H1 (cell line): ENCODE measurements around the gene NOC4L. TPM values are rescaled to one million over a fixed set of nuclear protein-coding genes. Genes with fewer than 3 reads are reported as not detected.
"Not testable (repeated sequence)": the region's sequence is repeated elsewhere in the genome, so short reads cannot be mapped to it uniquely, and the experiment has no call there.

ENCODE experiments used
- CTCF ChIA-PET: fragments of 300-600 bp; sonication (Branson Sonifier 250); formaldehyde crosslinking; loops from one replicate; lab custom pipeline; 2021; ENCODE audit not compliant: partially characterized antibody; lab: Charles Lee
- POLR2A ChIA-PET: fragments of 300-600 bp; sonication (Branson Sonifier 250); formaldehyde crosslinking; loops from one replicate; lab custom pipeline; 2021; ENCODE audit warnings: inconsistent platforms; ENCODE audit not compliant: partially characterized antibody; lab: Charles Lee
- DNase-seq, 2 experiments: peaks; one replicate each; pipeline versions ENCODE4 v3.0.0 to v3.0.0-alpha.2; 2010 to 2022; ENCODE audit warnings: low spot score in 2 of 2, low read depth in 1 of 2, mixed read lengths in 1 of 2
- FAIRE-seq: peaks from 2 replicates; lab custom pipeline; 2011; peaks lifted over from hg19 to GRCh38; lab: Jason Lieb, UNC
- H2AFZ ChIP-seq: 2 replicates; pipeline ENCODE4 v1.8.1; 2012; ENCODE audit warnings: low read length, inconsistent platforms
- H2AK5ac ChIP-seq: 2 replicates; pipeline ENCODE4 v1.6.1; 2013; ENCODE audit warnings: low read depth, low read length
- H2BK120ac ChIP-seq: replicated peaks from 2 replicates; pipeline ENCODE3; 2013; ENCODE audit warnings: low read depth, low read length, inconsistent platforms
- H2BK12ac ChIP-seq: 2 replicates; pipeline ENCODE4 v1.6.1; 2013; ENCODE audit warnings: low read depth, low read length
- H2BK15ac ChIP-seq: 2 replicates; pipeline ENCODE4 v1.6.1; 2013; ENCODE audit warnings: low read length
- H2BK20ac ChIP-seq: 2 replicates; pipeline ENCODE4 v1.6.1; 2013; ENCODE audit warnings: low read length
- H2BK5ac ChIP-seq: 2 replicates; pipeline ENCODE4 v1.6.1; 2013; ENCODE audit warnings: low read depth, low read length
- H3K14ac ChIP-seq: 2 replicates; pipeline ENCODE4 v1.6.1; 2013; ENCODE audit warnings: inconsistent platforms; ENCODE audit not compliant: insufficient read length
- H3K18ac ChIP-seq: 2 replicates; pipeline ENCODE4 v1.6.1; 2013; ENCODE audit warnings: low read length; ENCODE audit errors: extremely low read depth
- H3K23ac ChIP-seq: 2 replicates; pipeline ENCODE4 v1.6.1; 2013; ENCODE audit warnings: inconsistent platforms; ENCODE audit not compliant: insufficient read length
- H3K23me2 ChIP-seq: 2 replicates; pipeline ENCODE4 v1.6.1; 2013; ENCODE audit warnings: low read depth, low read length
- H3K27ac ChIP-seq: 2 replicates; pipeline ENCODE4 v1.6.1; 2011; ENCODE audit warnings: low read depth, low read length, inconsistent platforms
- H3K27me3 ChIP-seq, 4 experiments: replicated peaks in 1 of 4; 1 replicate in 1 of 4; 2 replicates in 3 of 4; pipeline versions ENCODE4 v1.6.1 to v1.8.1; 2011 to 2013; ENCODE audit warnings: low read length in 3 of 4, mild to moderate bottlenecking in 3 of 4, inconsistent platforms in 2 of 4, mixed read lengths in 2 of 4, moderate library complexity in 1 of 4; ENCODE audit not compliant: control insufficient read depth in 3 of 4, insufficient read depth in 3 of 4; ENCODE audit errors: extremely low read depth in 1 of 4
- H3K36me3 ChIP-seq, 4 experiments: 2 replicates each; pipeline versions ENCODE4 v1.6.1 to v1.8.1; 2011 to 2013; ENCODE audit warnings: mild to moderate bottlenecking in 4 of 4, low read length in 3 of 4, moderate library complexity in 2 of 4, control low read depth in 1 of 4, inconsistent platforms in 1 of 4; ENCODE audit not compliant: insufficient read depth in 4 of 4, control insufficient read depth in 2 of 4
- H3K4ac ChIP-seq: replicated peaks from 2 replicates; pipeline ENCODE3; 2013; ENCODE audit warnings: low read length, low read depth, mixed read lengths, inconsistent platforms; ENCODE audit not compliant: insufficient read length
- H3K4me1 ChIP-seq, 4 experiments: replicated peaks in 1 of 4; 1 replicate in 1 of 4; 2 replicates in 3 of 4; pipeline versions ENCODE4 v1.6.1 to v1.8.1; 2011 to 2013; ENCODE audit warnings: low read length in 3 of 4, inconsistent platforms in 2 of 4, mixed read lengths in 1 of 4; ENCODE audit not compliant: insufficient read depth in 4 of 4, control insufficient read depth in 3 of 4
- H3K4me2 ChIP-seq, 2 experiments: 2 replicates each; pipeline versions ENCODE4 v1.6.1 to v1.8.1; 2011 to 2013; ENCODE audit warnings: low read depth in 2 of 2, low read length in 2 of 2, control low read depth in 1 of 2, inconsistent platforms in 1 of 2, mild to moderate bottlenecking in 1 of 2; ENCODE audit not compliant: insufficient read depth in 1 of 2
- H3K4me3 ChIP-seq, 4 experiments: fragments of 200-600, 300-600 bp in 1 of 4; sonication (generic), shearing (Covaris generic), sonication (Bioruptor Twin) in 1 of 4; 2 replicates each; pipeline versions ENCODE4 v1.5.1 to v1.8.1; 2011 to 2016; ENCODE audit warnings: low read length in 4 of 4, low read depth in 3 of 4, control low read depth in 2 of 4, inconsistent platforms in 2 of 4, mild to moderate bottlenecking in 2 of 4, mixed read lengths in 1 of 4, moderate library complexity in 1 of 4; ENCODE audit not compliant: insufficient read depth in 2 of 4; ENCODE audit errors: extremely low read depth in 1 of 4
- H3K56ac ChIP-seq: replicated peaks from 2 replicates; pipeline ENCODE3; 2013; ENCODE audit warnings: low read depth, mild to moderate bottlenecking, mixed read lengths, low read length, inconsistent platforms; ENCODE audit not compliant: insufficient read length
- H3K79me1 ChIP-seq: 2 replicates; pipeline ENCODE4 v1.6.1; 2013; ENCODE audit warnings: low read depth, low read length, control low read depth
- H3K79me2 ChIP-seq, 2 experiments: 2 replicates each; pipeline versions ENCODE4 v1.6.1 to v1.8.1; 2012 to 2013; ENCODE audit warnings: low read length in 2 of 2, mild to moderate bottlenecking in 2 of 2, inconsistent platforms in 1 of 2; ENCODE audit not compliant: insufficient read depth in 2 of 2, control insufficient read depth in 1 of 2
- H3K9ac ChIP-seq, 4 experiments: replicated peaks in 1 of 4; 1 replicate in 1 of 4; 2 replicates in 3 of 4; pipeline versions ENCODE4 v1.6.1 to v1.8.1; 2011 to 2013; ENCODE audit warnings: low read depth in 3 of 4, low read length in 3 of 4, control low read depth in 2 of 4, mild to moderate bottlenecking in 2 of 4, moderate library complexity in 2 of 4, inconsistent platforms in 1 of 4; ENCODE audit errors: extremely low read depth in 1 of 4
- H3K9me3 ChIP-seq, 2 experiments: 2 replicates each; pipeline versions ENCODE4 v1.6.1 to v1.8.1; 2012 to 2013; ENCODE audit warnings: mild to moderate bottlenecking in 2 of 2, moderate library complexity in 2 of 2, control low read depth in 1 of 2, inconsistent platforms in 1 of 2, low read depth in 1 of 2, low read length in 1 of 2, mixed read lengths in 1 of 2; ENCODE audit not compliant: insufficient read depth in 2 of 2
- H4K20me1 ChIP-seq, 2 experiments: replicated peaks in 1 of 2; 2 replicates each; pipeline versions ENCODE3 to v1.8.1; 2011 to 2013; ENCODE audit warnings: inconsistent platforms in 2 of 2, low read length in 2 of 2, mild to moderate bottlenecking in 1 of 2; ENCODE audit not compliant: insufficient read depth in 2 of 2, control insufficient read depth in 1 of 2
- H4K5ac ChIP-seq: 2 replicates; pipeline ENCODE4 v1.6.1; 2013; ENCODE audit warnings: low read length, low read depth, mixed read lengths, inconsistent platforms; ENCODE audit not compliant: insufficient read length
- H4K8ac ChIP-seq: 2 replicates; pipeline ENCODE4 v1.8.0; 2013; ENCODE audit warnings: mild to moderate bottlenecking, moderate library complexity, low read length, inconsistent platforms; ENCODE audit not compliant: insufficient read depth; ENCODE audit errors: extremely low read depth
- H4K91ac ChIP-seq: replicated peaks from 2 replicates; pipeline ENCODE3; 2013; ENCODE audit warnings: low read length, mixed read lengths, inconsistent platforms; ENCODE audit not compliant: insufficient read length
- WGBS, 2 experiments: shearing (Covaris generic) in 1 of 2; methylation state at CpG; one replicate each; pipeline versions ENCODE4 v1.1.6 to v1.1.7; 2013 to 2015; ENCODE audit warnings: low lambda C conversion rate in 2 of 2, mixed read lengths in 2 of 2, inconsistent platforms in 1 of 2, low coverage in 1 of 2, missing lambda C conversion rate in 1 of 2; ENCODE audit not compliant: insufficient replicate concordance in 2 of 2, insufficient coverage in 1 of 2, insufficient read length in 1 of 2; ENCODE audit errors: extremely low coverage in 1 of 2, missing lambda C conversion rate in 1 of 2; 5-methylcytosine and 5-hydroxymethylcytosine counted together
- polyA plus RNA-seq, 7 experiments: library from polyadenylated mRNA; depleted of rRNA in 3 of 7; stranded (reverse) in 5 of 7; unstranded in 2 of 7; fragments of >200 nt in 5 of 7; fragments of 200-250 nt in 2 of 7; gene quantifications; 1 replicate in 5 of 7; 2 replicates in 1 of 7; 4 replicates in 1 of 7; pipeline versions ENCODE4 v1.2.1 to v1.2.3, GENCODE V29; 2011 to 2013; ENCODE audit warnings: missing spikeins in 2 of 7, mixed read lengths in 2 of 7
- total RNA-seq: library from RNA; stranded (reverse); fragmentation: NEBNext Ultra II Directional; extraction: Animal tissue kit (Norgen Biotek cat#: 25700); gene quantifications from 2 replicates; pipeline ENCODE4 v1.2.1, GENCODE V29; 2021

Gene NOC4L
- total and polyA plus RNA-seq, 2 of the 8 experiments (the other 6 are each of a cell fraction or from before 2014, with no cell fraction given), result 26.8 to 40.3 TPM

DNA sequence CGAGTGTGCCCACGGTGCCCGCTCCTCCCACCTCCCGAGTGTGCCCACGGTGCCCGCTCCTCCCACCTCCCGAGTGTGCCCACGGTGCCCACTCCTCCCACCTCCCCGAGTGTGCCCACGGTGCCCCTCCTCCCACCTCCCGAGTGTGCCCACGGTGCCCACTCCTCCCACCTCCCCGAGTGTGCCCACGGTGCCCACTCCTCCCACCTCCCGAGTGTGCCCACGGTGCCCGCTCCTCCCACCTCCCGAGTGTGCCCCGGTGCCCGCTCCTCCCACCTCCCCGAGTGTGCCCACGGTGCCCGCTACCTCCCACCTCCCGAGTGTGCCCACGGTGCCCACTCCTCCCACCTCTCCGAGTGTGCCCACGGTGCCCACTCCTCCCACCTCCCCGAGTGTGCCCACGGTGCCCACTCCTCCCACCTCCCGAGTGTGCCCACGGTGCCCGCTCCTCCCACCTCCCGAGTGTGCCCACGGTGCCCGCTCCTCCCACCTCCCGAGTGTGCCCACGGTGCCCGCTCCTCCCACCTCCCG is 9.5 kb upstream of the NOC4L start:
- H4K5ac ChIP-seq, H3K23ac ChIP-seq, H4K20me1 ChIP-seq, H2BK20ac ChIP-seq, FAIRE-seq, H3K27me3 ChIP-seq, H3K27ac ChIP-seq, H2BK12ac ChIP-seq, H3K23me2 ChIP-seq, H3K79me1 ChIP-seq, DNase-seq, H2BK120ac ChIP-seq, H3K4me2 ChIP-seq, H3K14ac ChIP-seq, H3K4ac ChIP-seq, H3K4me1 ChIP-seq, H3K18ac ChIP-seq, H3K79me2 ChIP-seq, H3K9me3 ChIP-seq, H3K56ac ChIP-seq, H4K91ac ChIP-seq, H3K4me3 ChIP-seq, H2BK5ac ChIP-seq, H3K9ac ChIP-seq, H2BK15ac ChIP-seq, H4K8ac ChIP-seq, H2AK5ac ChIP-seq, H2AFZ ChIP-seq: not testable (repeated sequence)
- WGBS, 2 experiments, result no CpG with 5 or more reads among the region's 39 CpGs
- H3K36me3 ChIP-seq, result peaks cover 2 to 11% (median 7%) of the 10 kb centered on the region in 4 experiments; a peak in 6 of 8 replicates
- ChIA-PET CTCF (interaction anchor here (1.4 to 2.7 kb wide), 3 partner anchors 8 to 280 kb away, joined by 4 to 7 read pairs (median 6); no protein-coding TSS in a partner anchor), POLR2A (interaction anchor here (2.7 kb wide), 1 partner anchor 8 kb away, joined by 15 read pairs; the partner anchor contains the start of gene DDX51)

DNA sequence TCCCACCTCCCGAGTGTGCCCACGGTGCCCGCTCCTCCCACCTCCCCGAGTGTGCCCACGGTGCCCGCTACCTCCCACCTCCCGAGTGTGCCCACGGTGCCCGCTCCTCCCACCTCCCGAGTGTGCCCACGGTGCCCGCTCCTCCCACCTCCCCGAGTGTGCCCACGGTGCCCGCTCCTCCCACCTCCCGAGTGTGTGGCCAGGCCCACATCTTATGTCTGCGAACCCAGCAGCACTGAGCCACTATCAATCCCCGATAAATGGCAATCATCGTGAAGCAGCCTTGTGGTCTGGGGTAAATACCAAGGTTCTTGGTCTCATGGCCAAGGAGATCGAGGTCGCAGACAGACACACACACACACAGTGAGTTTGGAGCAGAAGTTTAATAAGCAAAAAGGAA is 8.0 kb upstream of the NOC4L start:
- H2BK120ac ChIP-seq, H3K4ac ChIP-seq, H3K14ac ChIP-seq, FAIRE-seq, H3K4me3 ChIP-seq, CTCF ChIA-PET, H3K79me2 ChIP-seq, DNase-seq, H4K8ac ChIP-seq, H2BK12ac ChIP-seq, H3K23ac ChIP-seq, H3K79me1 ChIP-seq, H3K9ac ChIP-seq, H3K27ac ChIP-seq, H2AFZ ChIP-seq, H4K5ac ChIP-seq, H4K20me1 ChIP-seq, H3K27me3 ChIP-seq, H3K18ac ChIP-seq, H2BK15ac ChIP-seq, H3K4me1 ChIP-seq, H3K9me3 ChIP-seq, H3K4me2 ChIP-seq, H4K91ac ChIP-seq, H2AK5ac ChIP-seq, H2BK5ac ChIP-seq, H3K23me2 ChIP-seq, H2BK20ac ChIP-seq, H3K56ac ChIP-seq: not testable (repeated sequence)
- H3K36me3 ChIP-seq, result peaks cover 10 to 26% (median 20%) of the 10 kb centered on the region in 4 experiments; a peak in 6 of 8 replicates
- 86% methylated on average over 12 of the region's 21 CpGs; no CpG with 5 or more reads in 1 of the 2 experiments for WGBS, 2 experiments
- POLR2A ChIA-PET, result interaction anchor here (1.0 to 1.4 kb wide), 4 partner anchors 15 to 42 kb away, joined by 3 to 4 read pairs (median 4); no protein-coding TSS in a partner anchor
